Embryonic facial prominence (tissue), 1 donor: ENCODE data around the gene LGI2.

Experiments
- DNase-seq: peaks from one replicate; pipeline ENCODE4 v3.0.0-alpha.2; 2016; ENCODE audit errors: extremely low spot score

LGI2 gene

DNA sequence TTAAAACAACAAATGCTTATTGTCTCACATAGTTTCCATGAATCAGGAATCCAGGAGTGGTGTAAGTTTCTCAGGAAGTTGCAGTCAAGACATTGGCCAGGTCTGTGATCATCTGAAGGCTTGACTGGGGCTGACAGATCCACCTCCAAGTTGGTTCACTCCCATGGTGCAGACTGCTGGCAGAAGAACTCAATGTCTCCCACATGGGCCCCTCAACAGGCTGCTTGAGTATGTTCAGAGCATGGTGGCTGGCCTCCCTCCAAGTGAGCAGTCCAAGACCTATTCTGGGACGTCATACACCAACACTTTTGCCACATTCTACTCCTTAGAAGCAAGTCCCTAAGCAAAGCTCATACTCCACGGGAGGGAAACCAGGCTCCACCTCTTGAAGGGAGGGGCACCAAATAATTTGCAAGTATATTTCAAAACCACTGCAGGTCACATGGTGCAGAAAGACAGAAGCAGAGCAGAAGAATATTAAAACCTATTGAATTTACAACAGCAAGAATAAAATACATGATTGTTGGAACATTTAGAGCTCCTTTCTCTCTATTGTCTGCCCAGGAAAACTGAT, 35.3 kb downstream of the LGI2 start:
- no peak for DNase-seq

DNA sequence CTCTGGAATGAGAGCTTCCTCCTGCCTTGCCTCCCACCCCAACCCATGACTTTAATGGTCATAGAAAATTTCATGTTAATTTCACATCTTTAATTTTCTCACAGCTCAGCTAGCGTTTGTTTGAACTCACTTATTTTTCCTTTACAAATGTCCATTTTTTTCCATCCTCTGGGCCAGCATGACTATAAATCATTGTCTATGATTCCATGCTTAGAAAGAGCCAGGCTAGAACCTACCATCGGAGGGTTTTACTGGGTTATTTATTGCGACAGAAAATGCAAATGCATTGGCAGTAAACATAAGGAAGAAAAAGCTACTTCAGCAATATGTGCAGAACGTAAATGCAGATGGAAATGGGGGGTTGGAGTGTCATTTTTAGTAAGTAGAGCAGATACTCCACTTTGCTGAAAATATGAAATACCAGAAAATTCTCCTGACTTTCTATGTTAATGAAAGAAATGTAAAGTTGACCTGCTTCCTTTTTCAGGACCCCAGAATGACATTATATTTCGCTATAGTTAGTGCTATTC, 37.1 kb downstream of the LGI2 start:
- no peak for DNase-seq

DNA sequence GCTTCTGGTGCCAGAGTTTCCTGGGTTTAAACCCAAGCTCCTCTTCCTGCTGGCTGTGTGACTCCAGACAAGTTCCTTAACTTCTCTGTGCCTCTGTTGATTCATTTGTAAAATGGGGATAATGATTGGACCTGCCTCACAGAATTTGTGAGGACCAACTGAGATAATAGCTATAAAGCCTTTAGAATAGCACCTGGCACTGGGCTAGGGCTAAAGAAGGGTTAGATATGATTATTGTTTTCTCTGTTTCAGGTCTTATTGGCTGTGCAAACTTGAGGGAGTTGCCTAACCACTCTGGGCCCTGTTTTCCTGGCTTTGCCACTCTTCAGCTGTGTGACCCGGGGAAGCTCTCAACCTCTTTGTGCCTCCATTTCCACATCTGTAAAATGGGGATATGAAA, 37.8 kb downstream of the LGI2 start:
- no peak for DNase-seq

DNA sequence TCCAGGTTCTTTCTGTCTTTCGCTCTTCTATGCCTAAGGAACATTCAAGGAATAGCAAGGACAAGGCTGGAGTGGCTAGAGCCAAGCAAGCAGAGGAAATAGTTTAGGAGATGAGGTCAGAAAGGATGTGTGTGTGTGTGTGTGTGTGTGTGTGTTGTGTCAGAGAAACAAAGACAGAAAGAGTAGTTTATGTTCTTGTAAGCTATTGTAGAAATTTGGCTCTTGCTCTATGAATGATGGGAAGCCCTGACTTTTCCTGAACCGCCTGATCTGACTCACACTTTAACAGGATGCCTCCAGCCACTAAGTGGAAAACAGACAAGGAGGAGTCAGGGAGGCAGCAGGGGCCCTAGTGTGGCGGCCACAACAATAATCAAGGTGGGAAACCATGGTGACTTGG, 39.7 kb downstream of the LGI2 start:
- DNase-seq, result no peak

DNA sequence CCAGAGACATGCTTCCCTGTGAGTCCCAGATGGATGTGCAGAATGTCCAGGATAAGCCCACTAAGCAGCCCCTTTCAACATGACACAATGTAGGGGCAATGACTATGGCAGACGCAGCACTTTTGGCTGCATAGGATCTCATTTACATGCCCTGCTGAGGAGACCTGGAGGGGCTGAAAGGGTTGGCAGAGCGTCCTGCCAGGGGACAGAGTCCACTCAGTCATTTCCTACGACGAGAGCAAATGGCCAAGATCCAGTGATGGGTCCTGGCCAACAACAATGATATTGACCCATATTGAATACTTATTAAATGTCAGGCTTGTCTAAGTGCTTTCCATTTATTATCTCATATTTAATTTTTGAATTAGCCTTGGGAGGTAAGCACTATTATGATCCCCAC, 41.4 kb downstream of the LGI2 start:
- DNase-seq, result no peak

DNA sequence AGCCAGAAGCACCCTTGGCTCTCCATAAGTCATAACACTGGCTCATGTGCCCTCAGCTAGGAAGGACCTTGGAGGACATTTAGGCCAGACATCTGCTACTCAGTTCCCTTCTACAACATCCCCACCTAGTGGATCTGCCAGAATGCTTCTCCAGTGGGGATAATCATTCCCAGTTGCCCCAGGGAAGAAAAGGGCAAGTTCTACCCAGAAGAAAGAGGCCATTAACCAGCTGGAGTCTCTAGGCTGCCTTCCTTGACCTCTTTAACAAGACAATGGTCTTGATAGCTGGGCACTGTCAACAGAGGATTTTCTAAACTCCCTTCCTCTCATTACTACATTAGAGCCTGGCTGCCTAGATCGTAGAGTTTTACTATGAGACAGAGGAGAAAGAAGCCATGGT, 42.0 kb downstream of the LGI2 start:
- DNase-seq, result no peak

DNA sequence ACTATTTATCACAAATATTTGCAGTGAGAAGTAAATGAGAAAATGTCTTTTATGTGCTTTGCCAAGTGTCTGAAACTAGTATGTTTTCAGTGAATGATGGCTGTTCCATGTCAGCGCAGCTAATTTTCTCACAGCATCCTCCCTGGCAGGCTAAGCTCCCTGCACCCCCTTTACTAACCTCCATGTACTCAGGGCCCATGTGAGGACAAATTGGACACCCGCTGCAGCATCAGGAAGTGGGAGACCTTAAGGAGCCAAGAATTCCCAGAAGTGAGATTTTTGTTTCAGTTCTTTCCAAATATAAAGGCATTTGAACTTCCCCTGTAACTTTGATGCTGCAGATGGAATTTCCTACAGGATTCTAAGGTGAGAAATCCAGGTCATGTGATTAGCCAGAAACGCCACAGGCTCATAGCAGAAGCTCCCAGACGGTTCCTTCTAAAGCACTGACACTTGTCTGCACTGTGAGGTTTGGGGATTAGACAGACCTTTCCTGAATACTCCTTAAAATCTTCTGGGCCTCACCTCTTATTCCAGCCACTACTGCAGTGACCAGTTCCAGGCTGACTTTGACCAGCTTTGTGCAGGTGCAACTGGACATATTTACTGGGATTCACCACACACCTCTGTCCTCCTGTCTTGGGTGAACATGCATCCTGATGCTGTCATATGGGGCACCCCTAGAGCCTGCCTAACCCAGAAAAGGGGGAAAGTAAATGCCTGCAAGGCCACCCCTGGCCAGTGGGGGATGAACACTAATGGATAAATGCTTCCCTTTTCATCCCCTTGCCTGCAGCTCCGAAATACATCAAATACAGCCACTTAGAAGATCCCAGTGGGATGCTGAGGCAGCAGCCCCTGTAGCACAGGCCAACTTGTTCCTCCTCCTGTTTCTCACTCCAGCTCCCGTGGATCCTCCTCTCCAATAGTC, 45.9 kb downstream of the LGI2 start:
- DNase-seq, result no peak

DNA sequence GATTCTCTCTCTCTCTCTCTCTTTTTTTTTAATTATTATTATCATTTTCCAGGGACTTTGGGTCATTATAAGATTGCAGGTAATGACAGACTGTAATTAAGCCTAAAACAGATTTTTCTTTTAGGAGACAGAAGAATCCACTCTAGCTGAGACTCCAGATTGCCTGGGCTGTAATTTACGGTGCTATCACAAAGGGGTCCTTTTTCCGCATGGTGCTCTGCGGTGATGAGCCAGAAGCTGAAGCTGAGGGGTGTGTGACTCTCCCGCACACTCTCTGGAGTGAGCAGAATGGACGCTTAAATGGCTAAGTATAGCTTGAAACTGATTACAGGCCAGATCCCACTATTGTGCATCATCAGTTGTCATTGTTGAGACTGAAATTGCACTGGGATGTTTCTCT, 50.0 kb downstream of the LGI2 start:
- no peak for DNase-seq

DNA sequence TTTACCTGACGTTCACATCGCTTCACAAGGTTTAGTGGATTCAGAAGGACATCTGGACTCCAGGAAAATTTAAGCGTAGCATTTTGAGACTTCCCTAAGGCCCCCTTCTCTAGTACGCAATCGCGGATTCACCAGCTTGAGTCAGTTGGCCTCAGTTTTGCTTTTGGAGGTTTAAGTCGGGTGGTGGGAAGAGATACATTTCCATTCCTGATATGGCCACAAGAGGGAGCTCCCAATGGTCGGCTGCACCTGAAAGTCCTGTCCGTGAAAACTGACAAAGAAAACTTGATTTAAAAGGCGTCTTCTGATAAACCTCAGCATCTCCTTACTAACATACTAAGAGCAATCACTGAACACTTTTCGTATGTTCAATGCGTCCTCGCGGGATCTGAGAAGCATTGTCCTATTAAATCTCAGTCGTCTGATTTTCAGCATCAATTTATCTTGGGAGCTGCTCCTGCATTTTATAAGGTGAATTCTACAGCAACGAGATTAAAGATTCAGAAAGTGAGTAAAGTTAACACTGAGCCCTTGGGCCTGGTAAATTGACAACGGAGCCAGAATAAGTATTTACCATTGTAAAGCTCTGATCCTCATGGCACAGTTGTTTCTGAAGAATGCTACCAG, 50.6 kb downstream of the LGI2 start:
- DNase-seq, result peak; percentile 16

DNA sequence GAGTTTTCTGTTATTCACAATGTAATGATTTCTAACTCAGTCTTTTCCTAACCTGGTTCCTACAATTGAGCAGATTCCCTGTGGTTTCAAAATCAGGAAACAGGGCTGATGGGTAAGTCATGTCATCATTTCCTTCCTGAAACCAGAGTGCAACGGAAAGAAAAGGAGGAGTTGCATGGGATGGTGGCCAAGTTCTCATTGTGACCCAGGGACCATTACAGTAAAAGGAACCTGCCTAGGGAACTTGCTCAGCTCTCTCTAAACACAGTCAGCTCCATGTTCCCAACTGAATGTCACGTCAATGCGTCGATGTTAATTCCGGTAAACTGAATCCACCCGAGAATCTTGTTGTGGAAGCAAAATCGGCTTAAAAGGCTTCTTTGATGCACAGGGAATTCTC, 51.2 kb downstream of the LGI2 start:
- DNase-seq, result no peak

DNA sequence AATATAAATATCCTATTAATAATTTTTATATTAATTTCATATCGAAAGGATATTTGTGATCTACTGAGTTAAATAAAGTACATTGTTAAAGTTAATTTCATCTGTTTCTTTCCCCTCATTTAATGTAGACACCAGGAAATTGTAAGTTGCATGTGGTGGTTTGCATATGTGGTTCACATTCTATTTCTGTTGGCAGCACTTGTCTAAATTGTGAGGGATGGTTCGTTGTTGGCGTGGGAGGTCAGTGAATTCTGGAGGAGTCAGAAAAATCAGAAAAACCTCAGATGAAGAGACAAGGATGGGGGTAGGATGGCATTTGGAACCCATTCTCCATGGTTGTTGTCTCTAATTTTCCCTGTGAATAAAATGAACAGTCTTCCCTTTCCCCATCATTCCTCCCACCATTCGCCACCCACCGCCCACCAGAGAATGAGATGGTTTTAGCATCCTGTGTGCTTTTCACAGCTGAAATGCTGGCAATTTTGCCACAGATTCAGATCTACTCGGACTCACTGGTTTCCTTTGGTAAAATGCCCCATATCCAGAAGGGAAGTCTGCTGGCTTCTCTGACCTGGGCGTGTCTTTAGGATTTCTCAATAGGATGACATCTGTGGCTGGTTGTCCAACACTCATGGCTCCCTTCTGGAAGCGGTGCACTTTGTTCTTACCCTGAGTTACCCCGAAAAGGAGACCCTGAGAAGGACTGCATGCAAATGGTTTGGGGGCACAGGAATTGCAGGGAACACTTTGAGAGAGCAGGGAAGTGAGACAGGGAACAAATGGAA, 52.3 kb downstream of the LGI2 start:
- DNase-seq, result no peak

DNA sequence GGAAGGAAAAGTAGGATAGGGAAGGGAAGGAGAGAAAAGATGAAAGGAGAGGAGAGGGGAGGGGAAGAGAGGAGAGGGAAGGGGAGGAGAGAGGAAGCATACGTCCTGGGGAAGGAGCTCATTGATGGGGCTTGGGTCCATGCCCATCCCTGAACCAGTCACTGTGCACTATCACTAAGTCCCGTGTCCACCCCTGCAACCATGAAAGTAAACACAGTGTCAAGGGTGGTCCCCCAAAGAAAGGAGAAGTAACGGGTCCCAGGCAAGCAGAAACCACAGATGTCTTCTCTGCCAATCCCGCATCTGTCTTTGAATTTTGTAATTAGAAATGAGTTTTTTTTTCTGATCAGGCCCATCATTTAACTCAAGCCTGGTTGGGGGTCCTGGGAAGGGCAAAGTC, 55.2 kb downstream of the LGI2 start:
- no peak for DNase-seq

DNA sequence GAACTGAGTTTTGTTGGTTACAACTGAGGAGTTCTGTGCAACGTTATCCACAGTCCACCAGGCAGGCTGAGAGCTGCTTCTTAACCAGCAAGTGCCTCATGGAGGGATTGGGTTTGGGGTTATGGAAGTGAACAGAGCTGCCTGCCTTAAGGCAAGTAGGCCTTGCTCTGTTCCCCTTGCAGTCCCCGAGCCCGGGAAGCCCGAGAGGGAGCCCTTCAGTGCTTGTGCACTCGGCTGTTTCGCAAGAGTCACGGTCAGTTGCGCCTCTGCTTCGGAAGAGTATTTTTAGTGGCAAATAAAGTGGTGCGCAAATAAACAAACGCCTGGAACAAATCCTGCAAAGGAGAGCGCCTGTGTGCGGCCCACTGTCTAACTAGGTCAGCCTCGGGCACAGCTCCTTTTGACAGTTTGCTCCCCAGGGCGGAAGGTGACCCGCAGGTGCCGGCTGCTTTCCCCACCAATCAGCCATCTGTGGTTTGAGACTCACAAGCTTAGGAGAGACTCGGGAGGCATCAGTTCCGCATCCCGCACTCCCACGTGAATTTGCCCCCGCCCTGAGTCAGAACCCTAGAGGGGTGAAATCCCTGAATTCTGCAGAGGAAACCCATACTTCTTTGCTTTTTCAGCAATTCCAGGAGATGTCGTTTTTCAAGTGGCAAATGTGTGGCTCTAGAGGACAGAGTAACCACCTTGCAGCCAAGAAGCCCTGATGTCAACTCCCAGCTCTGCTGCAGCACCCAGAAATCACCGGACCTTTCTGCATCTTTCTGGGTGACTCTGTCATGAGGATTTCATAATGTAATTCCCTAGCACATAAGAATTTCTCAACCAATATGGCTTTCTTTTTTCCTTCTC, 56.8 kb downstream of the LGI2 start:
- no peak for DNase-seq

DNA sequence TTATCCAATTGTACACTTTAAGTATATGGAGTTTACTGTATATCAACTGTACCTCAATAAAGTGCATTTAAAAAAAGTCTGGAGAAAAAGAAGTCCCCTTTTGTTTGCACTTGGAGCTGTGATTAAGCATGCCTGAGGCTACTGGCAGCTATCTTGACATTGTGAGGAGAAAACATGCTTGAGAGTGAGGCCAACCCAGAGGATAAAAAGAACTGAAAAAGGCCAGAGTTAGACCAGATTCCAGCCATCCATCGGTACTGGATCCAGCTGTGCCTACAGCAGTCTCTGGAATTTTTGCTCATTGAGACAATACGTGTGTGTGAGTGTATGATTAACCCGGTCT, 57.4 kb downstream of the LGI2 start:
- no peak for DNase-seq

DNA sequence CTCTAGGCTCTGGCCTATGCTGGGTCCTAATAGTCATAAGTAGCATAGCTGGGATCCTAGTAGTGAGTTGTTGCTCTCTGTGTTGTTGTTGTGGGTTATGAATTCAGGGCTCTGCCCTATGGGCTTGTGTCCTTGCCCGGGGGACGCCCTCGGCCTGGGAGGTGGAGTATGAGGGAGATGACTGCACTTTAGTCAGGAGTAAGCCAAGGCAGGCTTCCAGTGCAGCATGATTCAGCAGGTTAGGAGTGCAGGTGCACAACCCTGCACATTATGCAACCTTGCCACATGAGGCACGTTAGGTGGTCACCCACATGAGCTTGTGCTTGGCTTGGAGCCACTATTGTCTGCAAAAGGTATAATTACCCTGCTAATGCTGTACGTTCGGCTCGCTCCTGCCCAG, 59.6 kb downstream of the LGI2 start:
- DNase-seq, result no peak

DNA sequence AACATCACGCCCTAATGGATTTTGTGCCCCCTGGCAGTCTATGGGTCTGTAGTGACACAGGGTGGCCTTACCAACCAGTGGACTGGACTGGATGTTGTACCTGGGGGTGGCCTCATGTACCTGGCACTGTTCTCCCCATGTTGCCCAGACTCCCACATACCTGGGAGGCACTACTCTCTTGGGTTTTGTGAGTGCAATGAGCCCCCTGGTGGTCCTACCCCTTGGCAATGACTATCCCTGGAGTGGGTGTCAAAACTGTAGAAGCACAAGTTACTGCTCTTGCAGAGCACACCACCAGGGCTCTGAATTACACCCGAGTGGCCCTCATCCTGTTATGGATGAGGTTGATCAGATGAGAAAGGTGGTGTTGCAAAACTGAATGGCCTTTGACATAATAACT, 60.1 kb downstream of the LGI2 start:
- no peak for DNase-seq

DNA sequence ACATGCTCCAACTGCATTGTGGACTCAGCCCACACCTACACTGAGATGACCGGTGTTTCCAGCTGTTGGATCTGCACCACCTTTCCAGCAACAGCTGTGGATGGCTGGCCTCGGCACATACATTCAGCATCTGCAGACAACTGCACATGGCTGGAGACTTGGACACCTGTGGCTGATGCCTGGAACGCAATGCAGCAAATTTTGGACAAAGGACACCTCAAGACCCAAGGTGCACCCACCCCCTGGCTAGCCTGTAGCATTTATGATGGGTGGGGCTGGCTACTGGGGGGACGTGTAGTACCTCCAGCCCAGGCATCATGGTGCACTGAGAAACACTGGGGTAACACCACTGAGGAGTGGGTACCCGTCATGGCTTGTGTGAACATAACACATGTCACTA, 60.6 kb downstream of the LGI2 start:
- no peak for DNase-seq

DNA sequence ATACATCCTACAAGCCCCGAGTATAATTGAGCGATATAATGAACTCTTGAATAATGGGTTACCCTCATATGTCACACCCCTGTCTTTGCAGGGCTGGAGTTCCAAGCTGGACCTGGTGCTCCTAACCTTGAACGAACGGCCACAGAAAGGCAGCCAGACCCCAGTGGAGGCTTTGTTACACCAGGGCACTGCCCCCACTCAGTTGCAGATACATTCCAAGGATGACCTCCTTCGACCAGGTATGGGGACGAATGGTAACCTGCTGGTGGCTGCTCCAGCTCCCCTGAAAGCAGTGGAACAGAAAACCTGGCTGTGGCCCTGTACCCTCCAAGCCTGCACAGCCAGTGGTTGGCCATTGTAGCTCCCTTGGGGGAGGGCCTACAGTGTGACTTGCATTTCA, 61.3 kb downstream of the LGI2 start:
- DNase-seq, result no peak

DNA sequence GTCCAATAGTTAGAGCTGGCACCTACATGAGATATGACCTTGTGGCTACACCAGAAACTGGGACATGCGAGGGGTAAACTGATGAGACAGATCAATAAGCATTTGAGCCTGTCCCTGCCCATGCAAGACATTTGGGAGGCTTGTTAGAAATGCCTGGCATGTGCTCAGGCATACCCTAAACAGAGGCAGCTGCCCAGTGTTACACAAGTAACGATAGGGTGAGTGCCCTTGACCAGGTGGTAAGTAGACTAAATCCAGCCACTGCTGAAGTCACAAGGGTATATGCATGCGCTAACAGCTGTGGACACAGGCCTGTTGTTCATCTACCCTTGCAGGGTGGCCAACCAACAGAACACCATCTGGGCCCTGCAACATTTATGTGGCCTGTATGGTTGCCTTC, 61.8 kb downstream of the LGI2 start:
- DNase-seq, result no peak

DNA sequence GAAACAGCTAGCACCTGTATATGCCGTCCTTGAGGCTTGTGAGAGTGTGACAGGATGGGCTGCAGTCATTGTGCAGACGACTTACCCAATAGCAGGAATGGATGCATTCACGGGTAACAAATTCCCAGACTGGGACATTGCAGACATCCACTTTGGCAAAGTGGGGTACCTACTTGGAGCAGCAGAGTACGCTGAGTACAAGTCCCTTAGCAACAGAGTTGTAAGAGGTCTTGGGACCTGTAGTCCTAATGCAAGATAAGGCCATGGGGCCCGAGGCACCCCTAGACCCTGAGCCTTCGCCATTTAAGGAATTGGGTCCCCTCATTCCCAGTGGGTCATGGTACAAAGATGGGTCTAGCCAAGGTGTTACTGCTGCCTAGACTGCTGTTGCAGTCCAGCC, 62.5 kb downstream of the LGI2 start:
- no peak for DNase-seq

DNA sequence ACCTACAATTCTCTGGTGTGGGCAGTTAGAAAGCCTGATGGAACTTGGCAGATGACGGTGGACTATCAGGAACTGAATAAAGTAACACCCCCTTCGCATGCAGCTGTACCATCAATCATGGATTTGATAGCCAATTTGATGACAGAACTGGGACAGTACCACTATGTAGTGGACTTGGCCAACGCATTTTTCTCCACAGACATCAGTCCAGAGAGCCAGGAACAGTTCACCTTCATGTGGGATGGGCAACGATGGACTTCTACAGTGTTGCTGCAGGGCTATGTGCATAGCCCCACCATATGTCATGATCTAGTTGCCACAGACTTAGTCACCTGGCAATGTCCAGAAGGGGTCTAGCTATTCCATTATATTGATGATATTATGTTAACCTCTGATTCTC, 63.4 kb downstream of the LGI2 start:
- DNase-seq, result no peak
